Epithelial cell of proximal tubule (primary cell): ENCODE results near the gene LMF2. TPM values are rescaled to one million over a fixed set of nuclear protein-coding genes. Genes with fewer than 3 reads are reported as not detected.

Source experiments
- DNase-seq: peaks from one replicate; pipeline ENCODE4 v3.0.0-alpha.2; 2011; ENCODE audit warnings: low read depth
- H3K4me3 ChIP-seq: 2 replicates; pipeline ENCODE4 v1.5.1; 2011; ENCODE audit warnings: low read depth, mild to moderate bottlenecking, low read length
- total RNA-seq: library from RNA; depleted of rRNA; stranded (reverse); fragments of >200 nt; gene quantifications from 2 replicates; pipeline ENCODE4 v1.2.3, GENCODE V29; 2015
- TF ChIP-seq, protein P1 (sequence below): conservative IDR thresholded peaks from 2 replicates; pipeline ENCODE4 v1.5.1; 2012; ENCODE audit warnings: low read depth, mild to moderate bottlenecking, low read length

The LMF2 gene
- total RNA-seq, 1 donor from 2014 or later, result 69.2 TPM

GRCh38 chr22:50469377-50470305, 37.9 kb downstream of the LMF2 start:
- DNase-seq, result no peak
- TF ChIP-seq, protein P1, sequence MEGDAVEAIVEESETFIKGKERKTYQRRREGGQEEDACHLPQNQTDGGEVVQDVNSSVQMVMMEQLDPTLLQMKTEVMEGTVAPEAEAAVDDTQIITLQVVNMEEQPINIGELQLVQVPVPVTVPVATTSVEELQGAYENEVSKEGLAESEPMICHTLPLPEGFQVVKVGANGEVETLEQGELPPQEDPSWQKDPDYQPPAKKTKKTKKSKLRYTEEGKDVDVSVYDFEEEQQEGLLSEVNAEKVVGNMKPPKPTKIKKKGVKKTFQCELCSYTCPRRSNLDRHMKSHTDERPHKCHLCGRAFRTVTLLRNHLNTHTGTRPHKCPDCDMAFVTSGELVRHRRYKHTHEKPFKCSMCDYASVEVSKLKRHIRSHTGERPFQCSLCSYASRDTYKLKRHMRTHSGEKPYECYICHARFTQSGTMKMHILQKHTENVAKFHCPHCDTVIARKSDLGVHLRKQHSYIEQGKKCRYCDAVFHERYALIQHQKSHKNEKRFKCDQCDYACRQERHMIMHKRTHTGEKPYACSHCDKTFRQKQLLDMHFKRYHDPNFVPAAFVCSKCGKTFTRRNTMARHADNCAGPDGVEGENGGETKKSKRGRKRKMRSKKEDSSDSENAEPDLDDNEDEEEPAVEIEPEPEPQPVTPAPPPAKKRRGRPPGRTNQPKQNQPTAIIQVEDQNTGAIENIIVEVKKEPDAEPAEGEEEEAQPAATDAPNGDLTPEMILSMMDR, result no peak
- no peak overlapping the region for H3K4me3 ChIP-seq

DNA sequence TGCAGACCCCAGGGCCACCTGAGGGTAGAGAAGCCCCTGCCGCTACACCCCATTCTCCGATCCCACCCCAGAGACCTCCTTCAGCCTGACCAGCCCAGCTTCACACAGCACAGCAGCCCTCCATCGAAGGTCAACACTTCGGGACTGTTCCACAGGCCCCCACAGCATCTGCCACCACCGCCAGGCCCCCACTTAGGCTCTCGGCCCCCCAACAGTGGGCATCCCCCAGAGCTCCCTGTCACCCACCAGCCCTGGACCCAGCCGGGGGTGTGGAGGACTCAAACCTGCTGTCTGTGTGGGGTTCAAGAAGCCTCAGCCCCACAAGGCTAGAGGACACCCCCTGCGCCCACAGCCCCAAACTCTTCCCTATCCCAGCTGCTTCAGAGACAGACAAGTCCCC, 38.9 kb downstream of the LMF2 start:
- DNase-seq, result no peak
- TF ChIP-seq, protein P1, result no peak
- H3K4me3 ChIP-seq, result no peak overlapping the region

DNA sequence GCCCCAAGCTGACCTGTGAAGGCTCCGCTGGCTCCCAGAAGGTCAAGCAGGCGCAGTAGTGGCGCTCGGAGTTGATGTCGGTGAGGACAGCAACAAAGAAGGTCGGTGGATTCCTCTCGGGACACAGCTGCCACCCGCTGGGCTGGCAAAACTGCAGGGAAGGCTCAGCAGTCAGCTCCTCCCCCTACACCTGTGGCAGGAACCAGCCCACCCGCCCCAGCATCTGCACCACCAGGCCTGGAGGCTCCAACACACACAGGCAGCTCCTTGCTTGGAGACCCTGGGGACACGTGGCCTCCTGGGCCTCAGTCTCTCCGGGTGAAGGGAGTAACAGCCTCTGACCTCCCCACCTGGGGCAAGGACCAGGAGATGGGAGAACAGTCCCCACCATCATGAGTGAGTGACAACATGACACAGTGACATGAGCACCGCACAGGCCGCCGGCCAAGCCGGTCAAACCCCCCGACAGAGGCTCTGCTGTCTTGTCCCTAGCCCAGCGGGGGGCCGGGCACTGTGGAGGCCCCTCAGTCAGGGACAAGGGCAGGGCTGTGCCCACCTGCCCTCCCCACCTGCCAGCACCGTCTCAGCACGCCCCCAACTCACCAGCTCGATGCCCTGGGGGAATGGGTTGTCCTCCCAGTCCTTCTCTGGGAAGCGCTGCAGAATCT, 39.6 kb downstream of the LMF2 start:
- no peak for DNase-seq
- TF ChIP-seq, protein P1, result no peak

DNA sequence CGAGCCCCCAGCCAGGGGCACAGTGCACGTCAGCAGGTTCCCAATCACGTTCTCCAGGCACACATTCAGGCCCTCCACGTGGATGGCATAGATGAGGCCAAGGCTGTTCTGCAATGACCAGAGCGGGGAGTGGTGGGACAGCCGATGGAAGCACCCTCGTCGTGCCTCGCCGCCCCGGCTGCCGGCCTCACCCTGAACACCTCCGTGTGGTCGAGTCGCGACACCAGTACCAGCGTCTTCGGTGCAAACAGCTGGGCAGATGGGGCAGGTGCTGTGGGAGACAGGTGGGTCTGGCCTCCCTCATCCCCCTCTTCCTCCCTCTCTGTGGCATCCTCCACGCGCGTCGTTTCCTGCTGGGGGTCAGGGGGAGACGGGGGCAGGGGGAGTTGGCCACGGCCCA, 40.2 kb downstream of the LMF2 start:
- no peak for DNase-seq
- no peak overlapping the region for H3K4me3 ChIP-seq
- TF ChIP-seq, protein P1, result no peak

More for the DNA sequence above, 39.6 kb downstream of the LMF2 start:
- H3K4me3 ChIP-seq, result no peak overlapping the region

DNA sequence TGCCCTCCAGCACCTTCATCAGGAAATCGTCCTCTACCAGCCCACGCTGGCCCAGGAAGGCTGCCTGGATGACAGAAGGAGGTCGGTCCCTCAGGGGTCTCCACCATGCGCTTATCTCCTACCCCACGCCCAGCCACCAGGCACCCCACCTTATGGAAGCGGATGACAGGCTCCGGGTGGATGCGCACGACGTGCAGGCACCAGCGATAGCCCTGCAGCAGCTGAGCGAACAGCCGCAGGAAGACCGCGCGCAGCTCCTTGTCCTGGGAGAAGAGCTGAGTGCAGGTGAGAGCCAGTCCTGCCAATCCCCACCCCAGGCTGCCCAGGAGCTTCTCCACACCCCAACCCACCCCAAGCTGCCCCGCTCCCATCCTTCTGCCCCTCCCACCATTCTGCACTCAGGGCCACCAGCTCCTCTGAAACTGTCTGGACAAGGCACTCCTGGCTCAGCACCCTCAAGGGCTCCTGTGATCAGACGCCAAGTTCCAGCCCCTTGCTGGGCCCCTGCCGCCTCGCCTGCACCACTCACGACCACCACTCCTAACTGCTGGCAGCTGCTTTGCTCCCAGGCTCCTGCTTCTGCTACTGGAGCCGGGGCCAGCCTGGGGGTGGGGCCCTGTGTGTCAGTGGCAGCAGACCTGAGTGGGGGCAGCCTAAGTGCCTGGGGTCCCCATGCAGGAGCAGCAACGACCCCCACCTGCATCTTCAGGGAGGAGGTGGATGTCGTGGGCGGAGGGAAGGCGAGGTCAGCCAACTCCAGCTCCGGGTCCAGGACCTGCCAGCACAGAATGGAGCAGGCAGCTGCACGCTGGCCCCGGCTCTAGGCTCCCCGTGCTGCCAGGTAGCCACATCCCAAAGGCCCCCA, 42.2 kb downstream of the LMF2 start:
- TF ChIP-seq, protein P1, result no peak
- H3K4me3 ChIP-seq, result no peak overlapping the region
- no peak for DNase-seq

GRCh38 chr22:50464451-50464850, 43.1 kb downstream of the LMF2 start:
- no peak for DNase-seq
- TF ChIP-seq, protein P1, result no peak
- no peak overlapping the region for H3K4me3 ChIP-seq
